ENCODE data around the gene KCTD15. TPM values are rescaled to one million over a fixed set of nuclear protein-coding genes. Genes with fewer than 3 reads are reported as not detected.

Gene KCTD15
- 10 to 100 TPM; 23.7 to 45.7 (median 33.4) TPM for total RNA-seq
- polyA plus RNA-seq: 10 to 100 TPM; 12.6 to 29.0 TPM
- long read RNA-seq, donor 1, partial matches to known transcripts: 26 of 42 reads
- long read RNA-seq, donor 1, other reads (novel, unspliced or antisense): 12 of 42 reads
- long read RNA-seq, donor 2: 0 reads
- long read RNA-seq, donor 3, transcript KCTD15-207 (7 exons, 1,625 nt): major isoform, 12 of 50 reads
- long read RNA-seq, donor 3, partial matches to known transcripts: 25 of 50 reads
- long read RNA-seq, donor 3, other reads (novel, unspliced or antisense): 13 of 50 reads

DNA sequence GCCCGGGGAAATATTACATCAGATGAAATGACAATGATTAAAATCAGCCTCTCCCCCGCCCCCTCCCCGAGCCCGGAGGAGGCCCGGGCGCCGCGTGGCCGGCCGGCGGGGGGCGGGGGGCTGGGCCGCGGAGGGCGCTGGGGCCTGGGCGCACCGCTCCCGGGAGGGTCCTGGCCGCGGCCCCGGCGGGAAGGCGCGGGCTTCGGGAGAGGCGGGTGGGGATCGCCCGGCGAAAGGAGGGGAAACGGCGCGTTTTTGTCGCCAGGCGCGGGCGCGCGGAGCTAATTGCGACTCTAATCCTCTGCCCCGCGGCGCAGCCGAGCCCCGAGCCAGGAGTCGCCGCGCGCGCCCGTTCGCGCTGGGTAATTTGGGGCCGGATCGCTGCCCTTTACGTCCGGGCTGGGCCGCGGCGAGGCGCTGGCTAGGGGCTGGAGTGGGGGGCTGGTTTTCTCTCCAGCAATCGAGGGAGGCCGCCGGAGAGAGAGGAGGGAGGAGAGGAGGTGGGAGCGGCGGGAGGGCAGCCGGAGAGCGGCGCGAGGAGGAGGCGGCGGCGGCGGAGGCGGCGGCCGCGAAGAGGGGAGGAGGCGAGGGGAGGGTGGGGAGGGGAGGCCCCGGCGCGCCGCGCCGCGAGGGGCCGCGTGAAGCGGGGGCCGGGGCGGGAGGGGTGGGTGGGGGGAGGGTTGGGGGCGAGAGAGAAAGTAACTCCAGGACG is at the start of gene KCTD15:
KCTD15 (plus strand) TSS at position 707 of the 712 bp plus-strand sequence. CDS start 3,585 bp downstream, outside the sequence.
- peak within 1 kb of the TSS; percentile 82 to 99 for H3K27ac ChIP-seq
- intact Hi-C loops (cut with DNase I): loop anchor here in 1 of 4 donors (5.0 kb wide), 1 partner anchor 81 kb away; no protein-coding TSS in a partner anchor
- H3K27me3 ChIP-seq: no peaks in the 10 kb centered on the region
- peak; percentile 50 to 79 (median 73) for DNase-seq
- no peak for TF ChIP-seq POLR2A (IDR thresholded peaks at IDR 0.05)
- no peak for TF ChIP-seq EP300 (IDR thresholded peaks at IDR 0.05)
- no peak for TF ChIP-seq CTCF (IDR thresholded peaks at IDR 0.05)
- peak within 1 kb of the TSS; percentile 66 for H3K4me3 ChIP-seq
- H3K4me1 ChIP-seq (ENCODE audit: insufficient read depth): peaks cover 9% of the 10 kb centered on the region
- no peaks in the 10 kb centered on the region for H3K36me3 ChIP-seq
- H3K9me3 ChIP-seq: no peaks in the 10 kb centered on the region
- 1% methylated on average over 55 to 88 of the region's 92 CpGs for WGBS, 3 donors

- Histone ChIP-seq H3K4me1 (ENCODE audit: insufficient read depth) (no peaks in the 10 kb centered on the region), H3K27ac (no peak overlapping the region), H3K36me3 (no peaks in the 10 kb centered on the region), H3K4me3 (no peak overlapping the region), H3K9me3 (no peaks in the 10 kb centered on the region), H3K27me3 (no peaks in the 10 kb centered on the region)
- DNase-seq: no peak
- intact Hi-C loops (cut with DNase I): no loop called here
- 32 to 47% (median 43%) methylated on average over 4 of the region's 4 CpGs for WGBS, 3 donors
- TF ChIP-seq EP300 (IDR thresholded peaks at IDR 0.05) (no peak), POLR2A (IDR thresholded peaks at IDR 0.05) (no peak), CTCF (IDR thresholded peaks at IDR 0.05) (no peak)
These were observed 49.4 kb upstream of the KCTD15 start for GRCh38 chr19:33747273-33747672.

DNA sequence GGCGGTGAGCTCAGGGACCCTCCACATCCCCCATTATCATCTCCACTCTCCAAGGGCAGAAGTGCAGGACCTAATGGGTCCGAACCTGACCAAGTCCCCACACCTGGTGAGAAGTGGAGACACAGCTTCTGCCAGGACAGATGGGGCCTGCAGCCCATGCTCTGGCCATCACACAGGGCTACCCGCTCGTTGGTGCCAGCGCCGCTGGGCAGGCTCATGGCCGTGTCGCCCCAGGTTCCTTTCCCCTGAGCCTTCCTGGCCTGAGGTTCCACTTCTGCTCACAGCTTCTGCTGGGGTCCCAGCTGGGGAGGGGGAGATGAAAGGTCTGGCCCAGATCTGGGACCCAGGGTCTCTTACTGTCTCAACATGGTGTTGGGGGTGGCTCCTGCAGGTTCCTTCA is 48.4 kb upstream of the KCTD15 start:
- Histone ChIP-seq H3K36me3 (no peaks in the 10 kb centered on the region), H3K27ac (no peak overlapping the region), H3K4me3 (no peak overlapping the region), H3K9me3 (no peaks in the 10 kb centered on the region), H3K4me1 (ENCODE audit: insufficient read depth) (no peaks in the 10 kb centered on the region), H3K27me3 (no peaks in the 10 kb centered on the region)
- no peak for TF ChIP-seq EP300 (IDR thresholded peaks at IDR 0.05)
- no peak for TF ChIP-seq POLR2A (IDR thresholded peaks at IDR 0.05)
- no peak for TF ChIP-seq CTCF (IDR thresholded peaks at IDR 0.05)
- intact Hi-C loops (cut with DNase I): no loop called here
- no peak for DNase-seq
- WGBS, 3 donors: 87 to 93% (median 90%) methylated on average over 8 of the region's 8 CpGs

GRCh38 chr19:33749016-33749415 is 47.7 kb upstream of the KCTD15 start:
- Histone ChIP-seq H3K9me3 (no peaks in the 10 kb centered on the region), H3K27me3 (no peaks in the 10 kb centered on the region), H3K4me3 (no peak overlapping the region), H3K4me1 (ENCODE audit: insufficient read depth) (no peaks in the 10 kb centered on the region), H3K36me3 (no peaks in the 10 kb centered on the region), H3K27ac (no peak overlapping the region)
- 57 to 71% (median 64%) methylated on average over 3 of the region's 3 CpGs for WGBS, 3 donors
- intact Hi-C loops (cut with DNase I): no loop called here
- TF ChIP-seq EP300 (IDR thresholded peaks at IDR 0.05): no peak
- no peak for TF ChIP-seq POLR2A (IDR thresholded peaks at IDR 0.05)
- no peak for TF ChIP-seq CTCF (IDR thresholded peaks at IDR 0.05)
- no peak for DNase-seq
